Endodermal cell (in vitro differentiated cells): ENCODE data around the gene REEP5. TPM values are rescaled to one million over a fixed set of nuclear protein-coding genes. Genes with fewer than 3 reads are reported as not detected.

Experiments used
- DNase-seq: peaks from one replicate; pipeline ENCODE4 v3.0.0-alpha.2; 2017
- H3K27ac ChIP-seq: 2 replicates; pipeline ENCODE4 v1.5.1; 2013; ENCODE audit warnings: mild to moderate bottlenecking, low read depth, low read length, moderate library complexity
- H3K27me3 ChIP-seq: 2 replicates; pipeline ENCODE4 v1.6.1; 2013; ENCODE audit warnings: mild to moderate bottlenecking, low read length, moderate library complexity; ENCODE audit not compliant: insufficient read depth, control insufficient read depth, poor library complexity, severe bottlenecking
- H3K36me3 ChIP-seq: 2 replicates; pipeline ENCODE4 v1.7.0; 2013; ENCODE audit warnings: mild to moderate bottlenecking, low read length, moderate library complexity; ENCODE audit not compliant: control insufficient read depth, insufficient read depth
- H3K4me1 ChIP-seq: one replicate; pipeline ENCODE4 v1.7.0; 2013; ENCODE audit warnings: low read length; ENCODE audit not compliant: control insufficient read depth, insufficient read depth
- H3K4me3 ChIP-seq: 2 replicates; pipeline ENCODE4 v1.5.1; 2013; ENCODE audit warnings: mild to moderate bottlenecking, low read length, moderate library complexity
- H3K9ac ChIP-seq: 2 replicates; pipeline ENCODE4 v1.6.1; 2013; ENCODE audit warnings: mild to moderate bottlenecking, low read length, moderate library complexity; ENCODE audit not compliant: poor library complexity, severe bottlenecking; ENCODE audit errors: extremely low read depth
- H3K9me3 ChIP-seq: 2 replicates; pipeline ENCODE4 v1.6.1; 2013; ENCODE audit warnings: mild to moderate bottlenecking, low read length, moderate library complexity; ENCODE audit not compliant: control insufficient read depth
- H3K27ac Mint-ChIP-seq: 2 replicates; pipeline ENCODE4 v1.8.0; 2020; ENCODE audit warnings: mixed read lengths
- H3K27me3 Mint-ChIP-seq: 2 replicates; pipeline ENCODE4 v1.8.0; 2021; ENCODE audit warnings: mild to moderate bottlenecking, mixed read lengths; ENCODE audit not compliant: insufficient read depth
- H3K36me3 Mint-ChIP-seq: 2 replicates; pipeline ENCODE4 v1.8.0; 2020; ENCODE audit warnings: low read depth, mixed read lengths
- H3K4me1 Mint-ChIP-seq: 2 replicates; pipeline ENCODE4 v1.8.0; 2020; ENCODE audit warnings: mixed read lengths
- H3K4me3 Mint-ChIP-seq: 2 replicates; pipeline ENCODE4 v1.8.0; 2020; ENCODE audit warnings: mild to moderate bottlenecking, moderate library complexity, mixed read lengths
- H3K9me3 Mint-ChIP-seq: 2 replicates; pipeline ENCODE4 v1.8.0; 2020; ENCODE audit warnings: mild to moderate bottlenecking, mixed read lengths
- CTCF ChIP-seq: fragments of 200-600 bp; sonication (generic); conservative IDR thresholded peaks from 2 replicates; pipeline ENCODE4 v1.5.0; 2021; ENCODE audit warnings: antibody characterized with exemption, mild to moderate bottlenecking
- WGBS, 2 experiments: methylation state at CpG; one replicate each; pipeline versions ENCODE4 v1.1.5 to v1.1.7; 2013; ENCODE audit warnings: missing lambda C conversion rate in 2 of 2, mixed read lengths in 1 of 2; ENCODE audit not compliant: insufficient coverage in 1 of 2, insufficient read length in 1 of 2; 5-methylcytosine and 5-hydroxymethylcytosine counted together
- total RNA-seq, 2 donors: library from RNA; stranded (reverse); fragmentation: NEBNext Ultra II Directional in 1 of 2; extraction: Animal tissue kit (Norgen Biotek cat#: 25700) in 1 of 2; gene quantifications; 2 replicates in 1 of 2; 3 replicates in 1 of 2; pipeline ENCODE4 v1.2.1, GENCODE V29; 2021

Gene REEP5
- total RNA-seq, 2 donors from 2014 or later: 42.1 to 42.3 TPM

- Mint-ChIP-seq H3K36me3 (no peaks in the 10 kb centered on the region), H3K27me3 (no peaks in the 10 kb centered on the region), H3K4me1 (peaks cover 5% of the 10 kb centered on the region), H3K4me3 (no peak overlapping the region), H3K27ac (no peak overlapping the region), H3K9me3 (no peaks in the 10 kb centered on the region)
- H3K9ac ChIP-seq: no peak overlapping the region
- no peaks in the 10 kb centered on the region for H3K27me3 ChIP-seq
- no peaks in the 10 kb centered on the region for H3K36me3 ChIP-seq
- no peaks in the 10 kb centered on the region for H3K4me1 ChIP-seq
- H3K4me3 ChIP-seq: no peak overlapping the region
- TF ChIP-seq CTCF: no peak
- WGBS, 2 experiments: 67% methylated on average over 1 of the region's 1 CpG; no CpG with 5 or more reads in 1 of the 2 experiments
- no peaks in the 10 kb centered on the region for H3K9me3 ChIP-seq
- no peak overlapping the region for H3K27ac ChIP-seq
- no peak for DNase-seq
These were observed 8.0 kb upstream of the REEP5 start for GRCh38 chr5:112930082-112930344.

GRCh38 chr5:112929336-112930081, 7.5 kb upstream of the REEP5 start:
- no peak overlapping the region for H3K4me3 Mint-ChIP-seq
- Histone ChIP-seq H3K27me3 (no peaks in the 10 kb centered on the region), H3K27ac (no peak overlapping the region), H3K9me3 (no peaks in the 10 kb centered on the region), H3K36me3 (no peaks in the 10 kb centered on the region), H3K4me1 (no peaks in the 10 kb centered on the region), H3K4me3 (no peak overlapping the region), H3K9ac (no peak overlapping the region)
- TF ChIP-seq CTCF: no peak
- no peak overlapping the region for H3K27ac Mint-ChIP-seq
- no peak for DNase-seq
- H3K9me3 Mint-ChIP-seq: no peaks in the 10 kb centered on the region
- 92 to 100% methylated on average over 3 to 4 of the region's 4 CpGs for WGBS, 2 experiments
- no peaks in the 10 kb centered on the region for H3K27me3 Mint-ChIP-seq
- no peaks in the 10 kb centered on the region for H3K36me3 Mint-ChIP-seq
- H3K4me1 Mint-ChIP-seq: peaks cover 5% of the 10 kb centered on the region

GRCh38 chr5:112923988-112924387, 2.0 kb upstream of the REEP5 start:
- Mint-ChIP-seq H3K36me3 (peaks cover 5% of the 10 kb centered on the region), H3K27me3 (peaks cover 18% of the 10 kb centered on the region), H3K9me3 (no peaks in the 10 kb centered on the region), H3K4me1 (peaks cover 5% of the 10 kb centered on the region), H3K4me3 (no peak overlapping the region), H3K27ac (no peak overlapping the region)
- peaks cover 2% of the 10 kb centered on the region for H3K4me1 ChIP-seq
- peaks cover 18% of the 10 kb centered on the region for H3K27me3 ChIP-seq
- no peak overlapping the region for H3K27ac ChIP-seq
- no peak for TF ChIP-seq CTCF
- WGBS, 2 experiments: 75 to 93% methylated on average over 4 to 6 of the region's 6 CpGs
- no peak overlapping the region for H3K9ac ChIP-seq
- H3K36me3 ChIP-seq: peaks cover 10% of the 10 kb centered on the region
- no peak for DNase-seq
- no peaks in the 10 kb centered on the region for H3K9me3 ChIP-seq
- no peak overlapping the region for H3K4me3 ChIP-seq
